Measurements from ENCODE around the gene PLXNB3. TPM values are rescaled to one million over a fixed set of nuclear protein-coding genes. Genes with fewer than 3 reads are reported as not detected.

Gene PLXNB3
- total RNA-seq, 1 donor, result 3.1 TPM

- peak overlapping the region; percentile 72 for H3K4me3 ChIP-seq (ENCODE audit: low read depth, low read length)
- TF ChIP-seq CTCF (IDR thresholded peaks at IDR 0.05; ENCODE audit: insufficient read depth, low read length), result peak; percentile 46
- DNase-seq (ENCODE audit: low read depth), result peak; percentile 32
These were observed 40.4 kb upstream of the PLXNB3 start for GRCh38 chrX:153723351-153724251.

GRCh38 chrX:153724252-153725038 lies 39.6 kb upstream of the PLXNB3 start, which contains the start of the genes ABCD1 and BCAP31:
ABCD1 (plus strand) TSS chrX:153724856; CDS start chrX:153725267, 411 bp downstream.
BCAP31 (minus strand) TSS chrX:153724387; CDS start chrX:153723244, 1,143 bp downstream.
- TF ChIP-seq CTCF (IDR thresholded peaks at IDR 0.05; ENCODE audit: insufficient read depth, low read length), result no peak
- peak within 1 kb of the TSS; percentile 72 for H3K4me3 ChIP-seq (ENCODE audit: low read depth, low read length)
- DNase-seq (ENCODE audit: low read depth), result peak; percentile 75

GRCh38 chrX:153725039-153725831 lies 38.8 kb upstream of the PLXNB3 start:
- no peak for TF ChIP-seq CTCF (IDR thresholded peaks at IDR 0.05; ENCODE audit: insufficient read depth, low read length)
- DNase-seq (ENCODE audit: low read depth), result no peak
- peak overlapping the region; percentile 61 for H3K4me3 ChIP-seq (ENCODE audit: low read depth, low read length)

GRCh38 chrX:153725832-153726285 lies 38.2 kb upstream of the PLXNB3 start:
- no peak for DNase-seq (ENCODE audit: low read depth)
- no peak for TF ChIP-seq CTCF (IDR thresholded peaks at IDR 0.05; ENCODE audit: insufficient read depth, low read length)
- peak overlapping the region; percentile 48 for H3K4me3 ChIP-seq (ENCODE audit: low read depth, low read length)

GRCh38 chrX:153726286-153727122 lies 37.5 kb upstream of the PLXNB3 start:
- TF ChIP-seq CTCF (IDR thresholded peaks at IDR 0.05; ENCODE audit: insufficient read depth, low read length), result no peak
- H3K4me3 ChIP-seq (ENCODE audit: low read depth, low read length), result peak overlapping the region; percentile 48
- DNase-seq (ENCODE audit: low read depth), result peak; percentile 38

Measured in fibroblast of the aortic adventitia (primary cell).